Measurements from ENCODE around the gene SEPTIN3. TPM values are rescaled to one million over a fixed set of nuclear protein-coding genes. Genes with fewer than 3 reads are reported as not detected.

SEPTIN3 gene
- total and polyA plus RNA-seq, 10 of the 15 experiments (the other 5 are each of a cell fraction or from before 2014, with no cell fraction given), result 0.05 to 3.1 (median 0.87) TPM

DNA sequence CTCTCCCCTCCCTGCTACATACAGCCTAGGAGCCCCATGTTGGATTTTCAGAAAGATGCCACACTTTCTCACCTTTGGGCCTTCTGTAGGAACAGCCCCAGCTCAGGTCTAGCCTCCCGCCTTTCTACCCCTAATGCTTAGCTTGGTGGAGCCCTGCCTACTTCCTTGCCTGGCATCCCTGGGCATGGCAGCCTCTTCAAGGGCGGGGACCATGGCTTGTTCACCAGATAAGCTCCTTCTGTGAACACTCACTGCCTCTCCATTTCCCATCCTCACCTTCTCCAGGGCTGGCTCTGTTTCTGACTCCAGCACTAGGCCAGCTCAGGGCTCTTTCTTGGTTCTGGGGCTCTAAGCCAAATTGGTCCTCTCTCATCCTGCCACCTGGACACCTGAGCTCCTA, 1.4 kb downstream of the SEPTIN3 start:
- ATAC-seq, result no peak
- no peak for TF ChIP-seq GATAD2B (conservative IDR thresholded peaks at IDR 0.05; ENCODE audit: low read depth)
- TF ChIP-seq NRF1 (conservative IDR thresholded peaks at IDR 0.05; ENCODE audit: low read depth, low read length), result no peak
- TF ChIP-seq KLF5 (IDR thresholded peaks at IDR 0.05; ENCODE audit: partially characterized antibody), result no peak
- TF ChIP-seq, protein P1, sequence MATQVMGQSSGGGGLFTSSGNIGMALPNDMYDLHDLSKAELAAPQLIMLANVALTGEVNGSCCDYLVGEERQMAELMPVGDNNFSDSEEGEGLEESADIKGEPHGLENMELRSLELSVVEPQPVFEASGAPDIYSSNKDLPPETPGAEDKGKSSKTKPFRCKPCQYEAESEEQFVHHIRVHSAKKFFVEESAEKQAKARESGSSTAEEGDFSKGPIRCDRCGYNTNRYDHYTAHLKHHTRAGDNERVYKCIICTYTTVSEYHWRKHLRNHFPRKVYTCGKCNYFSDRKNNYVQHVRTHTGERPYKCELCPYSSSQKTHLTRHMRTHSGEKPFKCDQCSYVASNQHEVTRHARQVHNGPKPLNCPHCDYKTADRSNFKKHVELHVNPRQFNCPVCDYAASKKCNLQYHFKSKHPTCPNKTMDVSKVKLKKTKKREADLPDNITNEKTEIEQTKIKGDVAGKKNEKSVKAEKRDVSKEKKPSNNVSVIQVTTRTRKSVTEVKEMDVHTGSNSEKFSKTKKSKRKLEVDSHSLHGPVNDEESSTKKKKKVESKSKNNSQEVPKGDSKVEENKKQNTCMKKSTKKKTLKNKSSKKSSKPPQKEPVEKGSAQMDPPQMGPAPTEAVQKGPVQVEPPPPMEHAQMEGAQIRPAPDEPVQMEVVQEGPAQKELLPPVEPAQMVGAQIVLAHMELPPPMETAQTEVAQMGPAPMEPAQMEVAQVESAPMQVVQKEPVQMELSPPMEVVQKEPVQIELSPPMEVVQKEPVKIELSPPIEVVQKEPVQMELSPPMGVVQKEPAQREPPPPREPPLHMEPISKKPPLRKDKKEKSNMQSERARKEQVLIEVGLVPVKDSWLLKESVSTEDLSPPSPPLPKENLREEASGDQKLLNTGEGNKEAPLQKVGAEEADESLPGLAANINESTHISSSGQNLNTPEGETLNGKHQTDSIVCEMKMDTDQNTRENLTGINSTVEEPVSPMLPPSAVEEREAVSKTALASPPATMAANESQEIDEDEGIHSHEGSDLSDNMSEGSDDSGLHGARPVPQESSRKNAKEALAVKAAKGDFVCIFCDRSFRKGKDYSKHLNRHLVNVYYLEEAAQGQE (IDR thresholded peaks at IDR 0.05; ENCODE audit: low read depth, low read length), result no peak
- TF ChIP-seq, protein P2, sequence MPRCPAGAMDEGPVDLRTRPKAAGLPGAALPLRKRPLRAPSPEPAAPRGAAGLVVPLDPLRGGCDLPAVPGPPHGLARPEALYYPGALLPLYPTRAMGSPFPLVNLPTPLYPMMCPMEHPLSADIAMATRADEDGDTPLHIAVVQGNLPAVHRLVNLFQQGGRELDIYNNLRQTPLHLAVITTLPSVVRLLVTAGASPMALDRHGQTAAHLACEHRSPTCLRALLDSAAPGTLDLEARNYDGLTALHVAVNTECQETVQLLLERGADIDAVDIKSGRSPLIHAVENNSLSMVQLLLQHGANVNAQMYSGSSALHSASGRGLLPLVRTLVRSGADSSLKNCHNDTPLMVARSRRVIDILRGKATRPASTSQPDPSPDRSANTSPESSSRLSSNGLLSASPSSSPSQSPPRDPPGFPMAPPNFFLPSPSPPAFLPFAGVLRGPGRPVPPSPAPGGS (IDR thresholded peaks at IDR 0.05; ENCODE audit: borderline replicate concordance, insufficient read depth, low read depth, low read length, poor library complexity, severe bottlenecking), result no peak
- no peak for TF ChIP-seq ZNF207 (IDR thresholded peaks at IDR 0.05; ENCODE audit: borderline replicate concordance)
- TF ChIP-seq BHLHE40 (IDR thresholded peaks at IDR 0.05; ENCODE audit: borderline replicate concordance in 1 of 2, low read depth in 2 of 2, low read length in 1 of 2), result no peak
- no peak for TF ChIP-seq MEF2B (IDR thresholded peaks at IDR 0.05; ENCODE audit: partially characterized antibody, poor library complexity, severe bottlenecking)
- no peak for TF ChIP-seq STAT3 (IDR thresholded peaks at IDR 0.05; ENCODE audit: low read depth, low read length)
- no peak for TF ChIP-seq POLR2AphosphoS5 (IDR thresholded peaks at IDR 0.05; ENCODE audit: low read length)
- TF ChIP-seq CBX3 (IDR thresholded peaks at IDR 0.05; ENCODE audit: borderline replicate concordance, low read depth), result no peak
- TF ChIP-seq HDAC2 (IDR thresholded peaks at IDR 0.05), result no peak
- TF ChIP-seq YBX1 (IDR thresholded peaks at IDR 0.05), result no peak
- TF ChIP-seq SMAD5 (IDR thresholded peaks at IDR 0.05; ENCODE audit: low read depth), result no peak
- TF ChIP-seq SUPT20H (IDR thresholded peaks at IDR 0.05; ENCODE audit: borderline replicate concordance, control insufficient read depth, low read depth, low read length), result no peak
- BruUV-seq (replicated peaks), result no TSS peak
- no peaks in the 10 kb centered on the region for H3K79me2 ChIP-seq (ENCODE audit: control insufficient read depth, insufficient read depth, low read length)
- no peak overlapping the region for H2AFZ ChIP-seq (ENCODE audit: control insufficient read depth, low read depth, low read length)
- 64% methylated on average over 2 of the region's 2 CpGs for WGBS (ENCODE audit: insufficient coverage, insufficient replicate concordance, low lambda C conversion rate, missing lambda C conversion rate)
- no peaks in the 10 kb centered on the region; the same call in 1 of the 2 replicates for H3K4me1 ChIP-seq (ENCODE audit: control insufficient read depth, insufficient read depth, low read length)
- ChIA-PET SMC1A (ENCODE audit: uncharacterized antibody, unreplicated experiment) (interaction anchor here (1.0 kb wide), 1 partner anchor 592 kb away, joined by 3 read pairs; no protein-coding TSS in a partner anchor), POLR2A (interaction anchor here (0.8 kb wide), 1 partner anchor 466 kb away, joined by 3 read pairs; no protein-coding TSS in a partner anchor), RAD21 (ENCODE audit: unreplicated experiment) (no interaction called here), CTCF (interaction anchor here (0.9 to 1.7 kb wide), 3 partner anchors 9 to 273 kb away, joined by 3 to 5 read pairs (median 4); no protein-coding TSS in a partner anchor)
- DNase-seq (ENCODE audit: low read depth, low spot score), result no peak
- intact Hi-C loops (cut with micrococcal nuclease; ENCODE audit: unreplicated experiment) (no loop called here), in situ Hi-C loops (cut with MboI) (no loop called here)
- no peaks in the 10 kb centered on the region for H3K36me3 ChIP-seq (ENCODE audit: control insufficient read depth in 2 of 2, insufficient read depth in 2 of 2, low read length in 1 of 2)
- no peak overlapping the region for H3K4me2 ChIP-seq (ENCODE audit: control insufficient read depth, insufficient read depth)
- H4K20me1 ChIP-seq (ENCODE audit: control insufficient read depth, insufficient read depth), result no peaks in the 10 kb centered on the region
- peaks cover 0 to 5% of the 10 kb centered on the region in 2 experiments; a peak in 2 of 4 replicates for H3K27me3 ChIP-seq (replicated peaks in 1 of 2; ENCODE audit: control insufficient read depth in 2 of 2, insufficient read depth in 2 of 2, low read length in 1 of 2)
- no peak overlapping the region for H3K9ac ChIP-seq (ENCODE audit: control insufficient read depth, insufficient read depth, low read length)
- no peak overlapping the region for H3K27ac ChIP-seq (ENCODE audit: control insufficient read depth, insufficient read depth)
- no peaks in the 10 kb centered on the region for H3K9me3 ChIP-seq (replicated peaks; ENCODE audit: control insufficient read depth, insufficient read depth, low read length)
- FAIRE-seq, result no peak
- H3K4me3 ChIP-seq, result no peak overlapping the region

Measured in GM12878 (cell line).